HCT116 (cell line): Measurements from ENCODE around the gene SUPT16H. TPM values are rescaled to one million over a fixed set of nuclear protein-coding genes. Genes with fewer than 3 reads are reported as not detected.

Source experiments
- ATAC-seq: fragments of 200-7000 bp; cut with Tn5 transposase; 2 replicates; pipeline ENCODE4 v1.9.1; 2020; ENCODE audit warnings: mild to moderate bottlenecking, moderate library complexity
- BruUV-seq: library from RNA; stranded (reverse); fragments of 400-500 nt; replicated peaks from 2 replicates; lab custom pipeline; 2021; lab: Mats Ljungman, UMichigan
- CTCF ChIA-PET: fragments of 300-600 bp; sonication (Branson Sonifier 250); formaldehyde crosslinking; loops from one replicate; lab custom pipeline; 2021; ENCODE audit warnings: antibody characterized with exemption; lab: Charles Lee
- POLR2A ChIA-PET: fragments of 300-600, 350-600 bp; sonication (Branson Sonifier 250); formaldehyde crosslinking; loops from one replicate; lab custom pipeline; 2021; ENCODE audit warnings: antibody characterized with exemption; lab: Charles Lee
- RAD21 ChIA-PET, 2 experiments: fragments of 300-600 bp; sonication (Branson Sonifier 250); formaldehyde crosslinking; loops; one replicate each; lab custom pipeline; 2023; ENCODE audit warnings: low total read pairs in 2 of 2; ENCODE audit not compliant: uncharacterized antibody in 2 of 2, unreplicated experiment in 2 of 2, low non-redundant PET in 1 of 2; lab: Charles Lee
- DNase-seq: peaks from one replicate; pipeline ENCODE4 v3.0.0-alpha.2; 2010; ENCODE audit warnings: low read depth, low spot score
- H2AFZ ChIP-seq: fragments of 200-600 bp; shearing (Covaris generic), sonication (generic); 2 replicates; pipeline ENCODE4 v1.6.1; 2017; ENCODE audit warnings: low read depth, mixed run types, mixed read lengths, antibody characterized with exemption, low read length; ENCODE audit not compliant: poor library complexity, severe bottlenecking
- H3K27ac ChIP-seq: 2 replicates; pipeline ENCODE4 v1.5.1; 2012; ENCODE audit warnings: low read depth, low read length
- H3K27me3 ChIP-seq: fragments of 200-600 bp; sonication (generic); 2 replicates; pipeline ENCODE4 v1.6.1; 2016; ENCODE audit warnings: mixed run types, low read length, mixed read lengths; ENCODE audit not compliant: insufficient read depth
- H3K36me3 ChIP-seq, 2 experiments: fragments of 200-500 bp in 1 of 2; fragments of 200-600 bp in 1 of 2; sonication (Bioruptor generic) in 1 of 2; sonication (generic) in 1 of 2; 2 replicates each; pipeline versions ENCODE4 v1.5.1 to v1.6.1; 2014 to 2016; ENCODE audit warnings: low read length in 2 of 2, inconsistent platforms in 1 of 2, mixed read lengths in 1 of 2, mixed run types in 1 of 2; ENCODE audit not compliant: insufficient read depth in 2 of 2, control insufficient read depth in 1 of 2
- H3K4me1 ChIP-seq, 2 experiments: fragments of 200-600 bp in 1 of 2; sonication (generic) in 1 of 2; 2 replicates each; pipeline versions ENCODE4 v1.5.1 to v1.6.1; 2012 to 2017; ENCODE audit warnings: low read length in 2 of 2, inconsistent platforms in 1 of 2, mild to moderate bottlenecking in 1 of 2, mixed read lengths in 1 of 2, mixed run types in 1 of 2, moderate library complexity in 1 of 2; ENCODE audit not compliant: insufficient read depth in 2 of 2, control insufficient read depth in 1 of 2
- H3K4me2 ChIP-seq: fragments of 200-600 bp; sonication (generic); 2 replicates; pipeline ENCODE4 v1.6.1; 2017; ENCODE audit warnings: mixed run types, low read length, mixed read lengths
- H3K4me3 ChIP-seq, 2 experiments: fragments of 200-600 bp in 1 of 2; sonication (generic) in 1 of 2; replicated peaks in 1 of 2; 2 replicates each; pipeline ENCODE4 v1.5.1; 2011 to 2016; ENCODE audit warnings: low read length in 2 of 2, control low read depth in 1 of 2, low read depth in 1 of 2, mild to moderate bottlenecking in 1 of 2, mixed read lengths in 1 of 2, mixed run types in 1 of 2
- H3K79me2 ChIP-seq: fragments of 200-600 bp; sonication (generic); 2 replicates; pipeline ENCODE4 v1.6.1; 2017; ENCODE audit warnings: mild to moderate bottlenecking, mixed run types, low read length, moderate library complexity, mixed read lengths; ENCODE audit not compliant: insufficient read depth
- H3K9ac ChIP-seq: fragments of 200-600 bp; sonication (generic); 2 replicates; pipeline ENCODE4 v1.6.1; 2016; ENCODE audit warnings: low read length, mixed read lengths
- H3K9me2 ChIP-seq: fragments of 200-600 bp; sonication (generic), shearing (Covaris generic); 2 replicates; pipeline ENCODE4 v1.6.1; 2017; ENCODE audit warnings: mixed run types, mild to moderate bottlenecking, moderate library complexity; ENCODE audit not compliant: insufficient read depth
- H3K9me3 ChIP-seq, 2 experiments: fragments of 200-500 bp in 1 of 2; fragments of 200-600 bp in 1 of 2; sonication (Bioruptor generic) in 1 of 2; sonication (generic) in 1 of 2; 2 replicates each; pipeline ENCODE4 v1.6.1; 2014 to 2017; ENCODE audit warnings: low read length in 2 of 2, mixed read lengths in 2 of 2, inconsistent platforms in 1 of 2, low read depth in 1 of 2, mild to moderate bottlenecking in 1 of 2, mixed run types in 1 of 2, moderate library complexity in 1 of 2; ENCODE audit not compliant: control insufficient read depth in 1 of 2, insufficient read depth in 1 of 2
- H4K20me1 ChIP-seq: fragments of 200-600 bp; sonication (generic), shearing (Covaris generic); 2 replicates; pipeline ENCODE4 v1.6.1; 2017; ENCODE audit warnings: mixed run types, mild to moderate bottlenecking, moderate library complexity; ENCODE audit not compliant: insufficient read depth
- ATF3 ChIP-seq: IDR thresholded peaks from 2 replicates; pipeline ENCODE4 v1.6.1; 2012
- YY1 ChIP-seq: IDR thresholded peaks from 2 replicates; pipeline ENCODE4 v1.6.1; 2011; ENCODE audit warnings: low read length, low read depth, moderate library complexity, mild to moderate bottlenecking; ENCODE audit not compliant: insufficient replicate concordance; ENCODE audit errors: extremely low read depth
- intact Hi-C: fragments of 100-400 bp; cut with micrococcal nuclease; formaldehyde crosslinking; loops from 2 replicates; pipeline ENCODE4 v1.10.0; 2022
- total RNA-seq: library from RNA; stranded (reverse); gene quantifications from one replicate; pipeline ENCODE4 v1.2.1, GENCODE V29; 2021; ENCODE audit not compliant: unreplicated experiment

SUPT16H gene
- total RNA-seq, 1 experiment from 2014 or later, result 154 TPM

GRCh38 chr14:21405097-21405496 lies 21.3 kb upstream of the SUPT16H start:
- Histone ChIP-seq H3K4me3 (no peak overlapping the region), H3K9me2 (no peaks in the 10 kb centered on the region), H3K79me2 (no peaks in the 10 kb centered on the region), H3K9ac (no peak overlapping the region), H3K27ac (no peak overlapping the region), H4K20me1 (no peaks in the 10 kb centered on the region), H3K36me3 (peaks cover 84 to 86% of the 10 kb centered on the region in 2 experiments), H2AFZ (no peak overlapping the region), H3K4me2 (no peak overlapping the region), H3K4me1 (no peaks in the 10 kb centered on the region), H3K9me3 (no peaks in the 10 kb centered on the region), H3K27me3 (no peaks in the 10 kb centered on the region)
- DNase-seq (no peak), ATAC-seq (no peak)
- ChIA-PET CTCF (no interaction called here), POLR2A (no interaction called here), RAD21 (no interaction called here)
- BruUV-seq, result no TSS peak
- TF ChIP-seq YY1, result no peak
- intact Hi-C loops, result no loop called here

- no TSS peak for BruUV-seq
- intact Hi-C loops, result no loop called here
- Histone ChIP-seq H3K4me1 (no peaks in the 10 kb centered on the region), H2AFZ (no peak overlapping the region), H3K4me2 (no peak overlapping the region), H3K79me2 (no peaks in the 10 kb centered on the region), H3K4me3 (no peak overlapping the region), H3K9me3 (no peaks in the 10 kb centered on the region), H3K27me3 (no peaks in the 10 kb centered on the region), H3K27ac (no peak overlapping the region), H3K36me3 (peaks cover 72 to 84% of the 10 kb centered on the region in 2 experiments), H4K20me1 (no peaks in the 10 kb centered on the region), H3K9ac (no peak overlapping the region), H3K9me2 (no peaks in the 10 kb centered on the region)
- no peak for TF ChIP-seq ATF3
- ChIA-PET POLR2A (no interaction called here), CTCF (no interaction called here), RAD21 (no interaction called here)
- DNase-seq (no peak), ATAC-seq (no peak)
Measured at GRCh38 chr14:21399311-21399870, 15.6 kb upstream of the SUPT16H start.
